Neutrophil (primary cell): ENCODE results near the gene MYH9.
"Not testable (repeated sequence)": the region's sequence is repeated elsewhere in the genome, so short reads cannot be mapped to it uniquely, and the experiment has no call there.

Experiments
- H3K27ac ChIP-seq: fragments of 200-600 bp; sonication (generic); 2 replicates; pipeline ENCODE4 v1.5.1; 2016; ENCODE audit warnings: mild to moderate bottlenecking, moderate library complexity
- H3K27me3 ChIP-seq: fragments of 200-600 bp; sonication (generic); 2 replicates; pipeline ENCODE4 v1.6.0; 2016; ENCODE audit warnings: mild to moderate bottlenecking
- H3K36me3 ChIP-seq: fragments of 200-600 bp; sonication (generic); 2 replicates; pipeline ENCODE4 v1.5.1; 2017
- H3K4me1 ChIP-seq, 2 experiments: fragments of 200-600 bp in 1 of 2; sonication (generic) in 1 of 2; 1 replicate in 1 of 2; 2 replicates in 1 of 2; pipeline versions ENCODE4 v1.5.1 to v1.6.1; 2013 to 2016; ENCODE audit warnings: low read depth in 1 of 2, low read length in 1 of 2, mild to moderate bottlenecking in 1 of 2, moderate library complexity in 1 of 2; ENCODE audit not compliant: control insufficient read depth in 1 of 2, insufficient read depth in 1 of 2
- H3K4me3 ChIP-seq, 2 experiments: fragments of 200-600 bp in 1 of 2; sonication (generic) in 1 of 2; 1 replicate in 1 of 2; 2 replicates in 1 of 2; pipeline ENCODE4 v1.5.1; 2013 to 2016; ENCODE audit warnings: low read depth in 1 of 2, low read length in 1 of 2, mild to moderate bottlenecking in 1 of 2, moderate library complexity in 1 of 2
- H3K9me3 ChIP-seq: fragments of 200-600 bp; sonication (generic); 2 replicates; pipeline ENCODE4 v1.5.1; 2016
- TF ChIP-seq, protein P1 (sequence below): fragments of 200-600 bp; sonication (generic); IDR thresholded peaks from 2 replicates; pipeline ENCODE4 v1.5.1; 2016; ENCODE audit warnings: antibody characterized with exemption

MYH9 gene

DNA sequence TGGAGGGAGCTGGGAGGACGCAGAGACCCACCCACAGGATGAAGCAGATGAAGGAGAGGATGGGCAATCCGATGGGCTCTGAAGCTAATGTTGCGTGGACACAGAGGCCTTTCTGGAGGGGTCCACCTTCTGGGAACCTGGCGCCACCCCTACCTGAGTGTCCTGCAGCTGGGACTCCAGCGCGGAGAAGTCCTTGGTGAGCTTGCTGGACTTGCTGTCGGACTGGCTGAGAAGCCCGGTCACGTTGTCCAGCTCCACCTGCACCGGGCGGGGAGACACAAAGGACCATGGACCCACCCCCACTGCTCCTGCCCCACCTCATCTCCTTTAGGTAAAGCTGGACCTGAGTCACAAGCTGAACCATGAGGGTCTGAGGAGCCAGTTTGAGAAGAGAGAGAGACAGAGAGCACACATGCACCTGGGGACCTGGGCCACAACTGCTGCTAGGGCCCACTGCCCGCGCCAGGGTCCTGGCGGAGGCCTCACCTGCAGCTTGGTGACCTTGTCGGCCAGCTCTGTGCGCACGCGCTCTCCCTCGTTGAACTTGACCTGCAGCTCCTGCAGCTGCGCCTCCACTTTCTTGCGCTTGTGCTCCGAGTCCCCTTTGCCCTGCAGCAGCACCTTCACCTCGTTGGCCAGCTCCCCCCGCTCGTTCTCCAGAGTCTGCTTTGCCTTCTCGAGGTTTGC, 94.0 kb downstream of the MYH9 start:
- Histone ChIP-seq H3K27ac (no peak overlapping the region), H3K27me3 (no peaks in the 10 kb centered on the region), H3K9me3 (peaks cover 8% of the 10 kb centered on the region), H3K36me3 (peaks cover 99% of the 10 kb centered on the region), H3K4me1 (no peaks in the 10 kb centered on the region), H3K4me3 (no peak overlapping the region)
- TF ChIP-seq, protein P1, sequence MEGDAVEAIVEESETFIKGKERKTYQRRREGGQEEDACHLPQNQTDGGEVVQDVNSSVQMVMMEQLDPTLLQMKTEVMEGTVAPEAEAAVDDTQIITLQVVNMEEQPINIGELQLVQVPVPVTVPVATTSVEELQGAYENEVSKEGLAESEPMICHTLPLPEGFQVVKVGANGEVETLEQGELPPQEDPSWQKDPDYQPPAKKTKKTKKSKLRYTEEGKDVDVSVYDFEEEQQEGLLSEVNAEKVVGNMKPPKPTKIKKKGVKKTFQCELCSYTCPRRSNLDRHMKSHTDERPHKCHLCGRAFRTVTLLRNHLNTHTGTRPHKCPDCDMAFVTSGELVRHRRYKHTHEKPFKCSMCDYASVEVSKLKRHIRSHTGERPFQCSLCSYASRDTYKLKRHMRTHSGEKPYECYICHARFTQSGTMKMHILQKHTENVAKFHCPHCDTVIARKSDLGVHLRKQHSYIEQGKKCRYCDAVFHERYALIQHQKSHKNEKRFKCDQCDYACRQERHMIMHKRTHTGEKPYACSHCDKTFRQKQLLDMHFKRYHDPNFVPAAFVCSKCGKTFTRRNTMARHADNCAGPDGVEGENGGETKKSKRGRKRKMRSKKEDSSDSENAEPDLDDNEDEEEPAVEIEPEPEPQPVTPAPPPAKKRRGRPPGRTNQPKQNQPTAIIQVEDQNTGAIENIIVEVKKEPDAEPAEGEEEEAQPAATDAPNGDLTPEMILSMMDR, result no peak

DNA sequence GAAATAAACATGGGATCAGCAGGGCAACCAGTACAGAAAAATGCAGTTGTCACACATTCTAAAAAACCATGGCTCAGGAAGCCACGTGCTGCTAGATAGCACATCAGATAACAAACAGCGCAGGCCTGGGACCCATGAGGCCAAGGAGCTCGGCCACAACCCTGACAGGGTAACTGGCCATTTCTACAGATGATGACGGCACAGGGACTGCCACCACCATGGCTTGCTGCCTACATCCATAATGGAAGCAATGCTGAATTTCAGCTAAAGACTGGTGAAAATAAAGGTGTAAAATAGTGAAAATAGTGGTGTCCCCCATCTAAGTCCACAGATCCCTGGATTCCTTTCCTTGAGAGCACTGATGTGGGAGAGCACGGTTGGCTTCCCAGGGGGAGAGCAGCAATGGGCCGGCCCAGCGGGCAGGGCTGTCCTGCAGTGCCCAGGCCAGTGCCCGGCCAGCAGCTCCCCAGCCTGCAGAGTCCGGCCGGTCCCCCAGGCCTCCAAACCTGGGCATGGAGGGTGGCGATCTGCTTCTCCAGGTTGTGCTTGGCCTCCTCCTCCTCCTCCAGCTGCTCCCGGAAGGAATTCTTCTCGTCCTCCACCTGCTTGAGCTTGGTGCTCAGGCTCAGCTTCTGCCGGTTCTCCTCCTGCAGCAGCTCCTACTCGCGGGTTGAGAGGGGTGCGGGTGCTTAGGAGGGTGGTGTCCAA, 94.8 kb downstream of the MYH9 start:
- H3K9me3 ChIP-seq, result peaks cover 12% of the 10 kb centered on the region
- no peaks in the 10 kb centered on the region for H3K27me3 ChIP-seq
- peaks cover 99% of the 10 kb centered on the region for H3K36me3 ChIP-seq
- no peaks in the 10 kb centered on the region for H3K4me1 ChIP-seq
- TF ChIP-seq, protein P1, result no peak
- H3K4me3 ChIP-seq, result no peak overlapping the region
- H3K27ac ChIP-seq, result no peak overlapping the region

DNA sequence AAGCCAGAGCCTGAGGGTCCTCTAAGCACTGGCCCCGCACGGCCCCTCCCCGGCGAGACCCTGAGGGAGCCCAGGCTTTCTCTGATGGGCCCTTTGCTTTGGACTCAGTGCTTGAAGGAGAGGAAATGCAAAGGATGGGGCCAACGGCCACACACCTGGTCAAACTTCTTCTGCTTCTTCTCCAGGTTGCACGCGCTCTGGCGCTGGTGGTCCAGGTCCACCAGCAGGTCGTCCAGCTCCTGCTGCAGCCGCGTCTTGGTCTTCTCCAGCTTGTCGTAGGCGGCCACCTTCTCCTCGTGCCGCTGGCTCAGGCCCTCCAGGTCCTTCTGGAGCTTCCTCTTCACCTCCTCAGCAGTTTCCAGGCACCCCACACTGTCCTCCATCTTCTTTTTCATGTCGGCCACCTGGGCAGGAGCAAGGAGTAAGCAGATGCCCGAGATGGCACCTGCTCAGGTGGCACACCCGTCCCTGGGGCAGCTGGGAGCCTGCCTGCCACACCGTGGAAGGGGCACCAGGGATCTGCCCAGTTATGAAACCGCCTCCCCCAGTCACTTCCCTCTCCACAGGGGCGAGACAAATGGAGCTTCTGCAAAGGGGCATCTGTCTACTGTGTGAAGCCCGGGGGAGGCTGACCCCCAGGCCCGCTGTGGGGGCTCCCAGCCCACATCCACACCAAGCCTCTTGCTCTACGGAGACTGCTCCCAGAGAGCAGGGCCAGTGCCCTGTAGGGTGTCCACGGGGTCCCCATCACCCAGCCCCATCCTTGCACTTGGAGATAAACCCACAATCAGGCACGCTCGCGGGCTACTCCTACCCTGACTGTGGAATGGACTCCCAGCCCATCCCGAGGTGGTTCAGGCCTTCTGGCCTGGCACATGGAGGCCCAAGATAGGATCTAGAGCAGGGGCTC, 95.7 kb downstream of the MYH9 start:
- no peaks in the 10 kb centered on the region for H3K4me1 ChIP-seq
- TF ChIP-seq, protein P1, result no peak
- H3K4me3 ChIP-seq, result no peak overlapping the region
- peak overlapping the region; percentile 41 for H3K27ac ChIP-seq
- H3K9me3 ChIP-seq, result peaks cover 12% of the 10 kb centered on the region
- H3K36me3 ChIP-seq, result peaks cover 99% of the 10 kb centered on the region
- H3K27me3 ChIP-seq, result no peaks in the 10 kb centered on the region

DNA sequence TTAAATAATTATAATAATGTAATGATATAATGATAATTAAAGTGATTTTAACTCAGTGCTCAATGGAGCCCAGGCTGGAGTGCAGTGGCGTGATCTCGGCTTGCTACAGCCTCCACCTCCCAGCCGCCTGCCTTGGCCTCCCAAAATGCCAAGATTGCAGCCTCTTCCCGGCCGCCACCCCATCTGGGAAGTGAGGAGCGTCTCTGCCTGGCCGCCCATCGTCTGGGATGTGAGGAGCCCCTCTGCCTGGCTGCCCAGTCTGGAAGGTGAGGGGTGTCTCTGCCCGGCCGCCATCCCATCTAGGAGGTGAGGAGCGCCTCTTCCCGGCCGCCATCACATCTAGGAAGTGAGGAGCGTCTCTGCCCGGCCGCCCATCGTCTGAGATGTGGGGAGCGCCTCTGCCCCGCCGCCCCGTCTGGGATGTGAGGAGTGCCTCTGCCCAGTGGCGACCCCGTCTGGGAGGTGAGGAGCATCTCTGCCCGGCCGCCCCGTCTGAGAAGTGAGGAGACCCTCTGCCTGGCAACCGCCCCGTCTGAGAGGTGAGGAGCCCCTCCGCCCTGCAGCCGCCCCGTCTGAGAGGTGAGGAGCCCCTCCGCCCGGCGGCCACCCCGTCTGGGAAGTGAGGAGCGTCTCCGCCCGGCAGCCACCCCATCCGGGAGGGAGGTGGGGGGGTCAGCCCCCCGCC, 97.2 kb downstream of the MYH9 start:
- Histone ChIP-seq H3K9me3 (peaks cover 12% of the 10 kb centered on the region), H3K36me3 (peaks cover 99% of the 10 kb centered on the region)
- H3K4me1 ChIP-seq, H3K27me3 ChIP-seq, H3K27ac ChIP-seq, H3K4me3 ChIP-seq: not testable (repeated sequence)

DNA sequence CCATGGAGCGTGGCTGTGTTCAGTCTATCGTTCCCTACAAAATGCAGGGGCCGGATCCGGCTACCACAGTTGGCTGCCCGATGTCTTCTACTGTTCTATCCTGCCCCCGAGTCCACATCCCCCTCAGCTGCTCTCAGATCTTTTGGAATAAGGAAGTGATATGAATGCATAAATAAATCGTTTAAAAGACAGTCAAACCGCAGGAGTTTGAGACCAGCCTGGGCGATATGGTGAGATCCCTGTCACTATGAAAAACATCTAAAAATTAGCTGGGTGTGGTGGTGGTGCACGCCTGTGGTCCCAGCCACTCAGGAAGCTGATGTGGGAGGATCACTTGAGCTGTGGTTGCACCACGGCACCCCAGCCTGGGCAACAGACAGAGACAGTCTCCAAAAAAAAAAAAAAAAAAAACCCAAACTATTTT, 97.8 kb downstream of the MYH9 start:
- peaks cover 99% of the 10 kb centered on the region for H3K36me3 ChIP-seq
- H3K27me3 ChIP-seq, H3K4me3 ChIP-seq, H3K4me1 ChIP-seq, H3K27ac ChIP-seq, H3K9me3 ChIP-seq: not testable (repeated sequence)

DNA sequence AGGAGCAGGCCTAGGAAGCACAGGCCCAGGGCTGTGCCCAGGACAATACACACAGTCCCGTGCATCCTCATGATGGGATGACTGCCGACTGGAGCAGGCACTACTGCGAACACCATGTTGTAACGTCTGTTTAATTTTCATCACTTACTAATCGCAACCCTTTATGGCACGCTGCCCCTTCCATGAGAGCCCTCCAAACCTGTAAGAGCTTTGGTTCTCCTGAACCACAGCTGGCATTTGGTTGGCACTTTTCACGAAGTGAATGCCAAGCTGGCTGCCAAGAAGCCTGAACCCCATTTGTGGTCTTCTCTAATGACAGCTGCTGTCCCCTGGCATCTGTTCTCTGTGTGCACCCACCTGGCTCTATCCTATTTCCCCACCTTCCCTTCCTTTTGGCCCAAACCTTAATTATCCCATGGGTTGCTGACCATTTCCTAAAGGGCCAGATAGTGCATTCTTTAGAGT, 98.3 kb downstream of the MYH9 start:
- Histone ChIP-seq H3K27me3 (no peaks in the 10 kb centered on the region), H3K9me3 (peaks cover 8% of the 10 kb centered on the region), H3K4me3 (no peak overlapping the region), H3K4me1 (no peaks in the 10 kb centered on the region), H3K36me3 (peaks cover 99% of the 10 kb centered on the region), H3K27ac (no peak overlapping the region)
- TF ChIP-seq, protein P1, result no peak
